A172 (cell line): ENCODE data around the gene KRTAP19-3. TPM values are rescaled to one million over a fixed set of nuclear protein-coding genes. Genes with fewer than 3 reads are reported as not detected.

Source experiments
- total RNA-seq: library from RNA; depleted of rRNA; stranded (reverse); fragments of >200 nt; shearing (Covaris generic); gene quantifications from 2 replicates; pipeline ENCODE4 v1.2.3, GENCODE V29; 2014; rRNA removed

KRTAP19-3 gene
- total RNA-seq, 1 experiment from 2014 or later: not detected

Other genes with a start within 250 kb of the KRTAP19-3 start
- not detected in 2 replicates for gene KRTAP24-1, start 209.1 kb downstream of the KRTAP19-3 start, total RNA-seq
- not detected in 2 replicates for gene KRTAP25-1, start 202.5 kb downstream of the KRTAP19-3 start, total RNA-seq
- not detected in 2 replicates for gene KRTAP26-1, start 171.7 kb downstream of the KRTAP19-3 start, total RNA-seq
- gene KRTAP27-1, start 154.3 kb downstream of the KRTAP19-3 start, total RNA-seq: not detected in 2 replicates
- gene KRTAP23-1, start 143.4 kb downstream of the KRTAP19-3 start, total RNA-seq: not detected in 2 replicates
- not detected in 2 replicates for gene KRTAP13-2, start 119.7 kb downstream of the KRTAP19-3 start, total RNA-seq
- not detected in 2 replicates for gene KRTAP13-1, start 96.0 kb downstream of the KRTAP19-3 start, total RNA-seq
- not detected in 2 replicates for gene KRTAP13-3, start 66.1 kb downstream of the KRTAP19-3 start, total RNA-seq
- gene KRTAP13-4, start 61.8 kb downstream of the KRTAP19-3 start, total RNA-seq: not detected in 2 replicates
- gene KRTAP15-1, start 51.7 kb downstream of the KRTAP19-3 start, total RNA-seq: not detected in 2 replicates
- gene KRTAP19-1, start 11.6 kb downstream of the KRTAP19-3 start, total RNA-seq: not detected in 2 replicates
- gene KRTAP19-2, start 4.6 kb downstream of the KRTAP19-3 start, total RNA-seq: not detected in 2 replicates
- gene KRTAP19-4, start 5.2 kb upstream of the KRTAP19-3 start, total RNA-seq: not detected in 2 replicates
- not detected in 2 replicates for gene KRTAP19-5, start 10.1 kb upstream of the KRTAP19-3 start, total RNA-seq
- not detected in 2 replicates for gene KRTAP19-6, start 49.9 kb upstream of the KRTAP19-3 start, total RNA-seq
- not detected in 2 replicates for gene KRTAP19-7, start 69.3 kb upstream of the KRTAP19-3 start, total RNA-seq
- not detected in 2 replicates for gene KRTAP22-2, start 98.4 kb upstream of the KRTAP19-3 start, total RNA-seq
- not detected in 2 replicates for gene KRTAP6-3, start 100.4 kb upstream of the KRTAP19-3 start, total RNA-seq
- gene KRTAP6-2, start 106.9 kb upstream of the KRTAP19-3 start, total RNA-seq: not detected in 2 replicates
- gene KRTAP22-1, start 109.1 kb upstream of the KRTAP19-3 start, total RNA-seq: not detected in 2 replicates
- not detected in 2 replicates for gene KRTAP6-1, start 121.9 kb upstream of the KRTAP19-3 start, total RNA-seq
- gene KRTAP20-1, start 124.4 kb upstream of the KRTAP19-3 start, total RNA-seq: not detected in 2 replicates
- not detected in 2 replicates for gene KRTAP20-4, start 128.6 kb upstream of the KRTAP19-3 start, total RNA-seq
- not detected in 2 replicates for gene KRTAP20-2, start 143.2 kb upstream of the KRTAP19-3 start, total RNA-seq
- gene KRTAP20-3, start 150.9 kb upstream of the KRTAP19-3 start, total RNA-seq: not detected in 2 replicates
- gene KRTAP21-3, start 226.8 kb upstream of the KRTAP19-3 start, total RNA-seq: not detected in 2 replicates